A549 treated with CpdA at 1 μM for 4 hours (cell line): Measurements from ENCODE around the gene GMIP. TPM values are rescaled to one million over a fixed set of nuclear protein-coding genes. Genes with fewer than 3 reads are reported as not detected.

Experiments used
- total RNA-seq: library from RNA; stranded (reverse); fragments of 200-300 nt; extraction: Qiagen RNA extraction; gene quantifications from 5 replicates; pipeline ENCODE4 v1.2.3, GENCODE V29; 2022; ENCODE audit warnings: low read depth

Gene GMIP
- total RNA-seq, result 4.1 to 6.7 TPM (median 5.2 TPM) in 5 replicates

GRCh38 chr19:19643158-19644053 lies at the start of gene GMIP:
TSS of gene GMIP (minus strand) at chr19:19643657. CDS start at chr19:19643529, 128 bp downstream.

GRCh38 chr19:19668230-19669012 lies 25.0 kb upstream of the GMIP start, which contains the start of gene ZNF101:
TSS of gene ZNF101 (plus strand) at chr19:19668839. CDS start at chr19:19668964, 125 bp downstream.

GRCh38 chr19:19663256-19664120 lies 20.0 kb upstream of the GMIP start, which contains the start of gene ATP13A1:
TSS of gene ATP13A1 (minus strand) at chr19:19663676. CDS start at chr19:19663666, 10 bp downstream.

GRCh38 chr19:19627621-19628500 lies 15.6 kb downstream of the GMIP start, which contains the start of gene LPAR2:
TSS of gene LPAR2 (minus strand) at chr19:19628220. CDS start at chr19:19627275, 945 bp downstream.

GRCh38 chr19:19618219-19619051 lies 25.0 kb downstream of the GMIP start, which contains the start of gene PBX4:
TSS of gene PBX4 (minus strand) at chr19:19618687. CDS start at chr19:19618629, 58 bp downstream.

Other genes starting within 250 kb of the GMIP start
- gene GATAD2A, start 238.0 kb downstream of the GMIP start, total RNA-seq, result 42.7 to 50.9 TPM (median 45.5 TPM) in 5 replicates
- gene TSSK6, start 128.1 kb downstream of the GMIP start, total RNA-seq, result 0.83 to 2.1 TPM (median 2.0 TPM) in 5 replicates
- 143 to 178 TPM (median 155 TPM) in 5 replicates for gene NDUFA13, start 127.4 kb downstream of the GMIP start, total RNA-seq
- 2.2 to 4.9 TPM (median 3.6 TPM) in 5 replicates for gene YJEFN3, start 114.7 kb downstream of the GMIP start, total RNA-seq
- 0.10 to 0.49 TPM (median 0.26 TPM) in 5 replicates for gene CILP2, start 105.4 kb downstream of the GMIP start, total RNA-seq
- 1.3 to 1.6 TPM (median 1.4 TPM) in 5 replicates for gene PBX4, start 25.0 kb downstream of the GMIP start, total RNA-seq
- gene LPAR2, start 15.4 kb downstream of the GMIP start, total RNA-seq, result 3.3 to 4.1 TPM (median 4.0 TPM) in 5 replicates
- gene ATP13A1, start 20.0 kb upstream of the GMIP start, total RNA-seq, result 22.5 to 35.4 TPM (median 33.4 TPM) in 5 replicates
- 4.3 to 6.9 TPM (median 4.5 TPM) in 5 replicates for gene ZNF101, start 25.2 kb upstream of the GMIP start, total RNA-seq
- 1.8 to 2.4 TPM (median 1.9 TPM) in 5 replicates for gene ZNF14, start 89.5 kb upstream of the GMIP start, total RNA-seq
- 0.06 to 0.36 TPM (median 0.08 TPM) in 4 of 5 replicates, not detected in the other for gene ZNF506, start 178.1 kb upstream of the GMIP start, total RNA-seq
- gene ZNF253, start 222.2 kb upstream of the GMIP start, total RNA-seq, result not detected in 5 replicates